Heart left ventricle (tissue), 16 donors: Measurements from ENCODE around the gene ZMYND12. TPM values are rescaled to one million over a fixed set of nuclear protein-coding genes. Genes with fewer than 3 reads are reported as not detected.
"Not testable (repeated sequence)": the region's sequence is repeated elsewhere in the genome, so short reads cannot be mapped to it uniquely, and the experiment has no call there.

Experiments
- ATAC-seq, 4 donors: fragments of 200-7000 bp; cut with Tn5 transposase; one replicate each; pipeline ENCODE4 v1.9.1; 2020 to 2022; ENCODE audit warnings: moderate library complexity in 4 of 4, mild to moderate bottlenecking in 3 of 4, moderate number of reproducible peaks in 1 of 4
- DNase-seq, 5 donors: peaks; one replicate each; pipeline ENCODE4 v3.0.0-alpha.2; 2020
- H3K27ac ChIP-seq, 12 donors: fragments of 200-600 bp; sonication (generic) in 4 of 12; one replicate each; pipeline versions ENCODE4 v1.5.0 to v1.8.0; 2016 to 2022; ENCODE audit warnings: mild to moderate bottlenecking in 2 of 12
- H3K27me3 ChIP-seq, 9 donors: fragments of 200-600 bp; sonication (generic) in 2 of 9; one replicate each; pipeline versions ENCODE4 v1.5.1 to v1.8.0; 2016 to 2022; ENCODE audit warnings: mild to moderate bottlenecking in 3 of 9
- H3K36me3 ChIP-seq, 9 donors: fragments of 200-600 bp; sonication (generic) in 2 of 9; one replicate each; pipeline versions ENCODE4 v1.5.0 to v1.8.0; 2018 to 2022; ENCODE audit warnings: mild to moderate bottlenecking in 2 of 9
- H3K4me1 ChIP-seq, 12 donors: fragments of 200-600 bp; sonication (generic) in 4 of 12; one replicate each; pipeline versions ENCODE4 v1.5.0 to v1.8.0; 2016 to 2022; ENCODE audit warnings: mild to moderate bottlenecking in 3 of 12
- H3K4me3 ChIP-seq, 12 donors: fragments of 200-600 bp; sonication (generic) in 4 of 12; one replicate each; pipeline versions ENCODE4 v1.5.0 to v1.8.0; 2017 to 2022; ENCODE audit warnings: mild to moderate bottlenecking in 9 of 12, moderate library complexity in 4 of 12
- H3K9me3 ChIP-seq, 12 donors: fragments of 200-600 bp; sonication (generic) in 4 of 12; one replicate each; pipeline versions ENCODE4 v1.5.0 to v1.8.0; 2016 to 2022; ENCODE audit warnings: mild to moderate bottlenecking in 1 of 12
- POLR2A ChIP-seq, 2 donors: fragments of 450-650 bp; IDR thresholded peaks; one replicate each; pipeline ENCODE4 v1.6.1; 2017; ENCODE audit warnings: antibody characterized with exemption in 2 of 2, mild to moderate bottlenecking in 2 of 2, moderate library complexity in 2 of 2
- WGBS, 4 donors: extraction: QIAGEN DNeasy Blood & Tissue Kit in 2 of 4; methylation state at CpG; one replicate each; pipeline versions ENCODE4 v1.1.5 to v1.1.7; 2013 to 2018; 5-methylcytosine and 5-hydroxymethylcytosine counted together
- intact Hi-C, 10 donors: fragments of 100-400 bp; cut with DNase I; formaldehyde crosslinking; loops; one replicate each; pipeline versions ENCODE4 v1.11.1 to v1.14.2; 2022
- polyA plus RNA-seq, 2 donors: library from polyadenylated mRNA; stranded (reverse); fragments of 200-250 nt; gene quantifications; one replicate each; pipeline ENCODE4 v1.2.3, GENCODE V29; 2013
- total RNA-seq, 9 donors: library from RNA; depleted of rRNA in 2 of 9; stranded (reverse); fragments of >200 nt in 2 of 9; fragmentation: NEBNext Ultra II Directional in 3 of 9; extraction: Animal tissue kit (Norgen Biotek cat#: 25700) in 3 of 9; gene quantifications; one replicate each; pipeline versions ENCODE4 v1.1.0 to v1.2.4, GENCODE V29; 2016 to 2023
- TF ChIP-seq, protein P1 (sequence below), 12 donors: fragments of 200-600 bp; sonication (generic) in 4 of 12; IDR thresholded peaks; one replicate each; pipeline versions ENCODE4 v1.5.0 to v1.8.0; 2018 to 2022; ENCODE audit warnings: antibody characterized with exemption in 12 of 12, mild to moderate bottlenecking in 5 of 12
- donor health status: ischemic (EF 13 %, LVEDD 7.1; RV severe dilation, severe dysfunction).
- donor health status: healthy with polysubstance abuse.
- donor health status: DM: no; HTN: yes; CAD: no.
- donor health status: DM: no; HTN: no; CAD: no.
- donor health status: ischemic (EF 25% LVEDD 6.9; RV normal size, moderate dysfunction).
- donor health status: ischemic (EF 25% LVEDD 5.7; RV mildly dilated, moderate dysfunction).
- donor health status: healthy.
- donor health status: DM: yes; HTN: yes; CAD: no.
- donor health status: ischemic (EF 35%, LVEDD 5.7; RV mildly dilated, moderate dysfunction).
- donor health status: nonischemic (EF 11% LVEDD 7.7; RV severe dilation, severe dysfunction).
- donor health status: DM: yes; HTN: yes; CAD: no.
- donor health status: PGD.
- donor health status: ischemic (EF 29% LVEDD 5.4; RV normal size, mild dysfunction).
- donor health status: nonischemic (EF 23%, LVEDD 6.1; RV moderate dilation, normal function).

ZMYND12 gene
- total and polyA plus RNA-seq, 11 donors = 0.47 to 3.5 (median 1.9) TPM

DNA sequence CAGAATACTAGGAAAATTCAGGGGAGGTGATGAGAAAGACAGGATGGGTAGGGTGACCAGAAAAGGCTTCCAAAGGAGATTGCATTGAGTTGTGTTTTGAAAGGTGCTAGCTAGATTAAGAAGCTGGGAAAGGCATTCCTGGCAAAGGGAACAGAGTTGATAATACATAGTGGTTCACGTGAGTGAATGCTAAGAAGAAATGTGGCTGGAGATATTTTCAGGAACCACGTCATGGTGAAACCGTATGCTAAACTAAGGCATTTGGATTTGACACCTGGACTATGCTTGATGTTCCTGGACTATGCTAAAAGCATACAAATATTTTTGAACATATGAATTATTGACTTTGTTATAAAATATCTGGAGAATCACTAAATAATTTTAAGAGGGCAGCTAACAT lies 22.0 kb upstream of the ZMYND12 start:
- peaks cover 0 to 26% (median 0%) of the 10 kb centered on the region in 9 donors for H3K36me3 ChIP-seq
- ATAC-seq (peak in 2 of 4 donors; percentile 58 to 80), DNase-seq (no peak)
- WGBS, 4 donors = 42 to 58% (median 57%) methylated on average over 3 of the region's 3 CpGs
- H3K9me3 ChIP-seq = no peaks in the 10 kb centered on the region
- no peaks in the 10 kb centered on the region for H3K27me3 ChIP-seq
- H3K4me1 ChIP-seq = peaks cover 0 to 5% (median 0%) of the 10 kb centered on the region in 12 donors
- intact Hi-C loops = no loop called here
- H3K4me3 ChIP-seq = no peak overlapping the region
- no peak for TF ChIP-seq POLR2A (IDR thresholded peaks at IDR 0.05)
- peak overlapping the region in 1 of 12 donors; percentile 15 for H3K27ac ChIP-seq

DNA sequence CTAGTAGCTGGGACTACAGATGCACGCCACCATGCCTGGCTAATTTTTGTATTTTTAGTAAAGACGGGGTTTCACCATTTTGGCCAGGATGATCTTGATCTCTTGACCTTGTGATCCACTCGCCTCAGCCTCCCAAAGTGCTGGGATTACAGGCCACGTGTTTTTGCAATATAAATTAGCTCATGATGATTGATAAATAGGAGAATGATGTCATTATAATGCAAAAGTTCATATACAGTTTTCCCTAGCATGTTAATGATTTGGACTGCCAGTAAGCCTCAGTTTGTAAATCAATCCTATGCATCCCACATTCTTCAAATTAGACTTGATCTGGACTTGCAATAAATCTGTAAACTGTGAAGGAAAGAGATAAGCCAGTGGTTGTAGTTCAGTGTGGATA lies 21.5 kb upstream of the ZMYND12 start:
- H3K4me3 ChIP-seq, H3K27me3 ChIP-seq, H3K4me1 ChIP-seq, H3K9me3 ChIP-seq, intact Hi-C loops, DNase-seq, ATAC-seq: not testable (repeated sequence)
- peak overlapping the region in 1 of 12 donors; percentile 15 for H3K27ac ChIP-seq
- peaks cover 0 to 22% (median 0%) of the 10 kb centered on the region in 9 donors for H3K36me3 ChIP-seq
- 84 to 91% (median 89%) methylated on average over 4 of the region's 4 CpGs for WGBS, 4 donors

DNA sequence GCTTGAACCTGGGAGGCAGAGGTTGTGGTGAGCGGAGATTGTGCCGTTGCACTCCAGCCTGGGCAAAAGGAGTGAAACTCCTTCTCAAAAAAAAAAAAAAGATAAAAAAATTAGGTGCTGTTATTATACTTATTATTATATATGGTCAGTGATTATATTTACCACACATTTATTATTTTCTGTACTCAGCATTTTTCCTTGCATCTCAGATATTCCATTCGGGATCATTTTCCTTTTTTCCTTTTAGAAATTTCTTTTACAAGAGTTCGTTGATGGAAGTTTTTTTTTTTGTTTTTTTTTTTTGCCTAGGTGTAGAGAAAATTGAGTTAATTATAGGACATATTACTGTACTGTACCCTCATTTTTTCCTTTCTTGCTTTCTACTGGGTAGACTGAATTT lies 20.8 kb upstream of the ZMYND12 start:
- no peaks in the 10 kb centered on the region for H3K9me3 ChIP-seq
- H3K4me1 ChIP-seq = peaks cover 0 to 5% (median 0%) of the 10 kb centered on the region in 12 donors
- no peaks in the 10 kb centered on the region for H3K27me3 ChIP-seq
- WGBS, 4 donors = 90 to 97% (median 92%) methylated on average over 4 of the region's 4 CpGs
- no peak overlapping the region for H3K4me3 ChIP-seq
- intact Hi-C loops = no loop called here
- no peak for ATAC-seq
- H3K27ac ChIP-seq = no peak overlapping the region
- TF ChIP-seq POLR2A (IDR thresholded peaks at IDR 0.05) = no peak
- TF ChIP-seq, protein P1, sequence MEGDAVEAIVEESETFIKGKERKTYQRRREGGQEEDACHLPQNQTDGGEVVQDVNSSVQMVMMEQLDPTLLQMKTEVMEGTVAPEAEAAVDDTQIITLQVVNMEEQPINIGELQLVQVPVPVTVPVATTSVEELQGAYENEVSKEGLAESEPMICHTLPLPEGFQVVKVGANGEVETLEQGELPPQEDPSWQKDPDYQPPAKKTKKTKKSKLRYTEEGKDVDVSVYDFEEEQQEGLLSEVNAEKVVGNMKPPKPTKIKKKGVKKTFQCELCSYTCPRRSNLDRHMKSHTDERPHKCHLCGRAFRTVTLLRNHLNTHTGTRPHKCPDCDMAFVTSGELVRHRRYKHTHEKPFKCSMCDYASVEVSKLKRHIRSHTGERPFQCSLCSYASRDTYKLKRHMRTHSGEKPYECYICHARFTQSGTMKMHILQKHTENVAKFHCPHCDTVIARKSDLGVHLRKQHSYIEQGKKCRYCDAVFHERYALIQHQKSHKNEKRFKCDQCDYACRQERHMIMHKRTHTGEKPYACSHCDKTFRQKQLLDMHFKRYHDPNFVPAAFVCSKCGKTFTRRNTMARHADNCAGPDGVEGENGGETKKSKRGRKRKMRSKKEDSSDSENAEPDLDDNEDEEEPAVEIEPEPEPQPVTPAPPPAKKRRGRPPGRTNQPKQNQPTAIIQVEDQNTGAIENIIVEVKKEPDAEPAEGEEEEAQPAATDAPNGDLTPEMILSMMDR (IDR thresholded peaks at IDR 0.05) = no peak
- no peak for DNase-seq
- peaks cover 0 to 18% (median 0%) of the 10 kb centered on the region in 9 donors for H3K36me3 ChIP-seq

DNA sequence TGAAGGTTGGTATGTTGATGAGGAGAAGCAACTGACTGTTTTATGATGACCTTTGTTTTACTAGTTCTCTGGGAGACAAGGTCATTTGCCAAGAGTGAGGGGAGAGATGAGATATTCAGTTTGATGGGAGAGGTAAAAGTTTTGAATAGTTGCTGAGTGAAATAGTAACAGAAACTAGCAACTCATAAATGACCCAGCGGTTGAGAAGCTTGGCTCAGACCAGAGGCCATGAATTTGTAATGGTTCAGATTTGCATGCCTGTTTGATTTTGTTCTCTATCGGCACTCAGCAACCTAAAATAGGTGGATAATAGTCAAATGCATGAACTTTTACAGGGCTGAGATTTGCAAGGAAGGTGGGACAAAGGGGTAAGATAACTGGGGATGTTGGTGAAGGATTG lies 13.9 kb upstream of the ZMYND12 start:
- intact Hi-C loops = loop anchor here in 2 of 10 donors (10.0 kb wide), 2 partner anchors 125 to 185 kb away; partner anchors contain the start of gene PPIH (in 1 of the 2)
- no peaks in the 10 kb centered on the region for H3K27me3 ChIP-seq
- H3K36me3 ChIP-seq = peaks cover 0 to 5% (median 0%) of the 10 kb centered on the region in 9 donors
- WGBS, 4 donors = 95 to 98% (median 96%) methylated on average over 2 of the region's 2 CpGs
- TF ChIP-seq, protein P1 (IDR thresholded peaks at IDR 0.05) = no peak
- no peak for TF ChIP-seq POLR2A (IDR thresholded peaks at IDR 0.05)
- ATAC-seq = no peak
- H3K9me3 ChIP-seq = no peaks in the 10 kb centered on the region
- H3K4me3 ChIP-seq = no peak overlapping the region
- no peaks in the 10 kb centered on the region for H3K4me1 ChIP-seq
- H3K27ac ChIP-seq = no peak overlapping the region
- DNase-seq = no peak

DNA sequence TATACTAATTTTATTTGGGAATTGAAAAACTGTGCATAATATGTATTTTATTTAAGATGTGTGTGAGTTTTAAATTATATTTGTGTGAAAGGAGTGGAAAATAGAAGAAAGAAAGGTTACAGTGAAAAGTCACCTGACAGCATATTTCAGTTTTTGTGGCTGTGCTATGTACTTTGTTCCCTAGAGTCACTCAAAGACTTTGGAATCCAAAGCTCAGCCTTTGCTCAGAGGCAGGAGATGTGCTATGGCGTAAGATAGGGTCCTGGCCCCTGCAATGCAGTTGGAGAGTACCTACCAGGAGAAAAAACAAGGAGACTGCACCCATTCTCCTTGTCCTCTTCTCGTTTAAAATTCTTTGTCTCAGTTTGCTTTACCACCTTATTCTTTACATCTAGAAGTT lies 10.2 kb upstream of the ZMYND12 start:
- Histone ChIP-seq H3K27me3 (no peaks in the 10 kb centered on the region), H3K4me1 (peaks cover 0 to 21% (median 12%) of the 10 kb centered on the region in 12 donors), H3K27ac (no peak overlapping the region), H3K36me3 (peaks cover 0 to 5% (median 3%) of the 10 kb centered on the region in 9 donors), H3K9me3 (no peaks in the 10 kb centered on the region), H3K4me3 (no peak overlapping the region)
- intact Hi-C loops = loop anchor here in 2 of 10 donors (10.0 kb wide), 2 partner anchors 121 to 189 kb away; partner anchors contain the start of gene PPIH (in 1 of the 2)
- WGBS, 4 donors = 87 to 91% (median 88%) methylated on average over 2 of the region's 2 CpGs
- TF ChIP-seq, protein P1 (IDR thresholded peaks at IDR 0.05) = no peak
- TF ChIP-seq POLR2A (IDR thresholded peaks at IDR 0.05) = no peak
- DNase-seq (no peak), ATAC-seq (no peak)
